HG03342 (cell line): Measurements from ENCODE around the gene RBCK1.
"Not testable (repeated sequence)": the region's sequence is repeated elsewhere in the genome, so short reads cannot be mapped to it uniquely, and the experiment has no call there.

Experiments
- ATAC-seq: cut with Tn5 transposase; IDR thresholded peaks from one replicate; pipeline ENCODE4 v1.9.1; 2021; ENCODE audit warnings: mild to moderate bottlenecking, moderate library complexity; ENCODE audit not compliant: unreplicated experiment

The RBCK1 gene

DNA sequence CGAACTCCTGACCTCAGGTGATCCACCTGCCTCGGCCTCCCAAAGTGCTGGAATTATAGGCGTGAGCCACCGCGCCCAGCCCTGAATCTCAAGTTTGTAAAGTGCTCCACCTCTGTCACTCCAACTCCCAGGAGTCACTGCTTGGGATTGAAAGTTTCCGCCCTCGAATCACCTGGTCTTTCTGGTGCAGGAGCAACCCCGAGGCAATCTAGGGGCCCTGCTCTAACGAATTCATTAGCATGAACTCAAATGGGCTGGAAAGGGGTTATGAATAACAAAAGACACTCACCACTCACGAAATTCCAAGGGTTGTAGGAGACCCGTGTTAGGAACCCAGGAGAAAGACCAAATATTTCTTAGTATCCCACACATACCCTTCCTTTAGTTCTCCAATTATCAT is 26.1 kb downstream of the RBCK1 start:
- ATAC-seq, result no peak

- no peak for ATAC-seq
Measured at GRCh38 chr20:434661-435419, 26.7 kb downstream of the RBCK1 start.

DNA sequence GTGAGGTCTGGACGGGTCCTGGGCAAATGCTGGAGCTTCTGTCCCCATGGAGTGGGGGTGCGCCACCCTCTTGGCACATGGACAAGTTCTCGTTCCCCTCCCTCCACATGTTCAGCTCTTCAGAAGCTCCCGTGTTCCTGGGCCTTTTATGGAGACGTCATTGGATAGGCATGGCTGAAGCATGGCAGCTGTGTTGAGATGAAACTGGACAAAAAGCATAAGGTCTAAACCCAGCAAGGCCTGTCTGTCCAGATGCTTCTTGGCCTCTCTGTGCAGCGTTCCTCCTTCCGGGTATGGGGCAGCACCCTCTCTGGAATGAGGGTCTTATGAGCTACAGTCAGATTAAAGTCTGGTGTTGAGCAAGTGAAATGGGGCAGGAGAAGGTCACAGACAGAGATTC is 27.5 kb downstream of the RBCK1 start:
- no peak for ATAC-seq

DNA sequence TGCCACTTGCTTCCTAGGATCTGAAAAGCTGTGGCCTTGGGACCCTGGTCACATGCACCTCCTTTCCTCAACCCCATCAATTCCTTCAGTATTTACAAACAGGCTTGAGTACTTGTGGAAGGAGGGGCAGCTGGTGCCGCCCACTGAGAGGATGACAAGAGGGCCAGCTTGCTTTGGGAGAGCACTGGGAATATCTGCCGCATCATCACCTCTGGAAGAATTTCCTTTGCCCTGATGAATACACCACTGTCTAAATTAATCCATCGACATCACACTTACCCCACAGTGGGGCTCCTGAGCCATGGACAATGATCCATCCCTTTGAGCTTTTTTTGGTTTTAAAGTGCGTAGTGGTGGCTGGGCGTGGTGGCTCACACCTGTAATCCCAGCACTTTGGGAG is 28.4 kb downstream of the RBCK1 start:
- no peak for ATAC-seq

GRCh38 chr20:437787-438486 is 29.8 kb downstream of the RBCK1 start:
- no peak for ATAC-seq

GRCh38 chr20:438571-439469 is 30.7 kb downstream of the RBCK1 start:
- ATAC-seq, result no peak

DNA sequence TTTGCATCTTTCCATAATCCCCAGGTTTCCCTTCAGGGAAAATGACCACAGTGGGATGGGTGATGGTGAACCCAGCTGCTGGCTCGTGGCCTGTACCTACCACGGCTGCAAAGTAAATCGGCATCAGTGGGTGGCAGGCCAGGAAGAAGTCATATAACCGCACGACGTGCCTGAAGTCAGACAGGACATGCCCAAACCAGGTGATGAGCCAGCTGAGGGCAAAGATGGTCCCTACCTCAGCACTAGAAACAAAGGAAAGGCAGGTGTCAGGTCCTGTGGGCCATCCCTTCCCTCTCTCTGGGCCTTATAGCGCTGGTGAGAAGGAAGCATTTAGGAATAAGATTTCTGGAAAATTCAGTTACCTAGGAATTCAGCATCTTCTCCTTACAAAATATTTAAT is 32.0 kb downstream of the RBCK1 start:
- ATAC-seq, result no peak

DNA sequence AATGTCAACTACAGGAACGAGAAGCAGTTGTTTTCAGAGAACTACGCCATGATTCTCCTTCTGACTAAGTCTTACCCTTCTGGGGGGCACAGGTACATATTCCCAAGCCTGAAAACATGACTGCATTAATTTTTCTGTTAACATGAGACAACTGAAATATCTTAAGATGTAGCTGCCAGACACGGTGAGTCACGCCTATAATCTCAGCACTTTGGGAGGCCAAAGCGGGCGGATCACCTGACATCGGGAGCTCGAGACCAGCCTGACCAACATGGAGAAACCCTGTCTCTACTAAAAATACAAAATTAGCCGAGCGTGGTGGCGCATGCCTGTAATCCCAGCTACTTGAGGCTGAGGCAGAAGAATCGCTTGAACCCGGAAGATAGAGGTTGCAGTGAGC is 32.5 kb downstream of the RBCK1 start:
- ATAC-seq, result no peak

GRCh38 chr20:443223-443775 is 35.2 kb downstream of the RBCK1 start:
- ATAC-seq, result no peak

DNA sequence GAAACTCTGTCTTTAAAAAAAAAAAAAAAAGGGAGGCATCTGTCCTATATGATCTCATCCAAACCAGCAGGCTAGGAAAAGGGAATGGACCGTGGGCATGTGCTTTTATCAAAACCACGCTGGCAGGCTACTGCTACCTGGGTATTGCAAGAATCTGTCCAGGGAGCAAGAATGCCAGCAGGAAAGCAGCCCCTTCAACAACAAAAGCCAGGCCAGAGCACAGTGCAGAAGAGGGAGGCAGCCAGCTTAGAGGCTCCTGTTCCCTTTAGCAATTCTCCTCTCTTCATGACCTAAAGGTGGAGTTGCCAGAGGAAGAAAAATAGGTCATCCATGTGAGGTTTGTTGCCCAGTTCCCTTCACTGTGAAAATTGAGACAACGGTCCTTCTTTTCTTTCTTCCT is 36.0 kb downstream of the RBCK1 start:
- no peak for ATAC-seq

- no peak for ATAC-seq
Measured at GRCh38 chr20:444862-445426, 36.8 kb downstream of the RBCK1 start.

DNA sequence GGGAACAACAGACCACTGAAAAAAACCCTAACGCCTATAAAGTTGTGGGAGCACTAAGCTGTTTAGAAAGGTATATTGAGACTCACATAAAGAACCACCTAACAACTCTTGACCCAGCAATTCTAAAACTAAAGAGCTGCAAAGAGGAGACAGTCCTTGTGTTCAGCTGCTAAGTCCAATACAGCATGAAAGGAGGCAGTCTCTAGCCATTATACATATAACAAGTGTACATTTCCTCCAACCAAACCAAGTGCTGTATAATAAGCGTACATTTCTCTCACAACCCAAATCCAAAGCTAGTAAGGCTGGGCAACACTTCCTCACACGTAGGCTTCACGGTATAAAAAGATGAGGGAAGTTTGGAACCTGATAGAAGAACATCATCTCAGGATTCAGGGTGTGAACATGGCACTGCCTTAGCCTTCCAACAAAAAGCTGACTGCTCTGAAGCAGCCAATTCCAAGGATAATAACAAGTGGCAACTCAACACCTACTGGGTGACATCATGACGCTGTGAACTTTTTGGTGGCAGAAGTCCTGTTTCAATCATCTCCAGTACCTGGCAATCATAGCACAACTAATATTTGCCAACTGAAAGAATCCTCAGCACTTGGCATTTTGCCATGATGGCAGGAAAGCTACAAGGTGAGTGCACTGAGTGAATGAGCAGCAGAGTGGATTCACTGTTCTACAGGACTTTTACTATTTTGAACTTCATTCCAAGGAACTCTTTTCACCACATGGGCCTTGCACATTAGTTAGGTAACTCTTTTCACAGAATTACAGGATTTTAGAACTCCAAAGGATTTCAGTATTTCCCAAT is 37.6 kb downstream of the RBCK1 start:
- ATAC-seq, result no peak

DNA sequence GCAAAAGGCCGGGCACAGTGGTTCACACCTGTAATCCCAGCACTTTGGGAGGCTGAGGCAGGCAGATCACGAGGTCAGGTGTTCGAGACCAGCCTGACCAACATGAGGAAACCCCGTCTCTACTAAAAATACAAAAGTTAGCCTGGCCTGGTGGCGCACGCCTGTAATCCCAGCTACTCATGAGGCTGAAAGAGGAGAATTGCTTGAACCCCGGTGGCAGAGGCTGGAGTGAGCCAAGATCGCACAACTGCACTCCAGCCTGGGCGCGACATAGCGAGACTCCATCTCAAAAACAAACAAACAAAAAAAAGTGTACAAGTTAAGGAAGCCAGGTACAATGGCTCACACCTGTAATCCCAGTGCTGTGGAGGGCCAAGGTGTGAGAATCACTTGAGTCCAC is 43.9 kb downstream of the RBCK1 start:
- ATAC-seq, result not testable (repeated sequence)

DNA sequence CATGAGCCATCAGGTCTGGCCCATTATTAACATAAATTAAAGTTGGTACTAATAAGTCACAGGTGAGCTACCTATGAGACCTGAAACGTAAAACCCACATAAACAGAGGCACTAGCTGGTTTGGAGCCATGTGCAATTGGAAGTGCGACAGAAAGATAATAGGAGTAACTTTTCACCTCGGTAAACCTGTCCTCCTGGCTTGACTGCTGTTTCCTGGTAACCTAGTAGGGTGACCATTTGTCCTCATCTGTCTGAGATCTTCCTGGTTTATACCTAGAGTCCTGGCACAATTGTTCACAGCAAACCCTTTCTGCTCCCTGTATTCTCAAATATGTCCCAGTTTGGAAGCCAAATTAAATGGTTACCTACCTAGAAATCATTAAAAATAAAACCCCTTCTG is 46.9 kb downstream of the RBCK1 start:
- no peak for ATAC-seq

- ATAC-seq, result no peak
Measured at GRCh38 chr20:458776-459175, 50.7 kb downstream of the RBCK1 start.

DNA sequence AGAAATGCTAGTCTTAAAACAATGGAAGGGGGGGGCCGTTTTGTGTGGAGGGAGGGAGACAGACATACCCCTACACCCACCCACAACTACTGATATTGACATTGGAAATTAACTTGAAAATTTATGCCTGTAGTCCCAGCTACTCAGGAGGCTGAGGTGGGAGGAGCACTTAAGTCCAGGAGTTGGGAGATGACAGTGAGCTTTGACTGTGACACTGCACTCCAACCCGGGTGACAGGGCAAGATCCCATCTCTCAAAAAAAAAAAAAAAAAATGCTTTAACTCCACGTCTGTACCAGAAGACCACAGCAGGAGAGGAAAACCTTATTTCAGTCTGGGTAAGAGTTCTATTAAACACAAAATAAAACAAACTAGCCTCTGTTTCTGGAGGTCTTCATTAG is 52.1 kb downstream of the RBCK1 start:
- ATAC-seq, result no peak

DNA sequence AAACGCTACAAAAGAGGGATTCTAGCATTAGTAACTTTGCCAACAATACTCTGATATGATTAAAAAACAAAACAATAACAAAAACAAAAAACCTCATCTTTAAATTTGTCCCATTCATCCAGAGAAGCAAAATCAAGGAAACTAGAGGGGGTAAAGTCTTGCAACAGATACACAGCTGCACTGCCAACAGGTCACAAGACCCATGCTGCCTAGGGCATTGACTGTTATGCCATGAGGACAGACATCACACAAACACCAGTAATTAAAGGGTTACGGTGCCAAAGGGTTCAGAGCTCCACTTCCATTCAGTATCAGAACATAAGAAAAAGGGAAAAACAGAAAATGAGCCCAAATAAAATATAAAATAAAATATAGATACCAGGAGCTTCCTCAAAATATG is 52.6 kb downstream of the RBCK1 start:
- ATAC-seq, result no peak

- peak; percentile 30 for ATAC-seq
Measured at GRCh38 chr20:461254-462198, 53.4 kb downstream of the RBCK1 start.
